Natural killer cell (primary cell): Measurements from ENCODE around the gene YLPM1. TPM values are rescaled to one million over a fixed set of nuclear protein-coding genes. Genes with fewer than 3 reads are reported as not detected.

Experiments
- ATAC-seq, 3 donors: fragments of 150-1000 bp in 2 of 3; fragments of 200-7000 bp in 1 of 3; cut with Tn5 transposase; 1 replicate in 1 of 3; 2 replicates in 2 of 3; pipeline ENCODE4 v1.10.0; 2021; ENCODE audit warnings: mild to moderate bottlenecking in 2 of 3, moderate library complexity in 2 of 3
- DNase-seq, 2 donors: peaks; one replicate each; pipeline versions ENCODE4 v3.0.0 to v3.0.0-alpha.2; 2013 to 2021; ENCODE audit warnings: mixed read lengths in 1 of 2
- H3K27ac ChIP-seq: one replicate; pipeline ENCODE4 v1.5.1; 2013; ENCODE audit warnings: mild to moderate bottlenecking, low read length
- H3K27me3 ChIP-seq: one replicate; pipeline ENCODE4 v1.6.1; 2013; ENCODE audit warnings: low read length; ENCODE audit not compliant: control insufficient read depth, insufficient read depth
- H3K36me3 ChIP-seq: one replicate; pipeline ENCODE4 v1.6.1; 2013; ENCODE audit warnings: low read length; ENCODE audit not compliant: control insufficient read depth, insufficient read depth
- H3K4me1 ChIP-seq: one replicate; pipeline ENCODE4 v1.6.1; 2013; ENCODE audit warnings: low read length; ENCODE audit not compliant: control insufficient read depth, insufficient read depth
- H3K4me3 ChIP-seq: one replicate; pipeline ENCODE4 v1.5.1; 2013; ENCODE audit warnings: low read length
- H3K9me3 ChIP-seq: one replicate; pipeline ENCODE4 v1.6.1; 2013; ENCODE audit warnings: low read length; ENCODE audit not compliant: control insufficient read depth, insufficient read depth
- H3K27ac Mint-ChIP-seq, 2 donors: one replicate each; pipeline ENCODE4 v1.8.0; 2022; ENCODE audit warnings: mild to moderate bottlenecking in 2 of 2, mixed read lengths in 2 of 2, moderate library complexity in 1 of 2
- H3K27me3 Mint-ChIP-seq, 2 donors: one replicate each; pipeline ENCODE4 v1.8.0; 2022; ENCODE audit warnings: low read depth in 2 of 2, mixed read lengths in 2 of 2
- H3K36me3 Mint-ChIP-seq: one replicate; pipeline ENCODE4 v1.8.0; 2022; ENCODE audit warnings: mixed read lengths
- H3K4me1 Mint-ChIP-seq, 2 donors: one replicate each; pipeline ENCODE4 v1.8.0; 2022; ENCODE audit warnings: mixed read lengths in 2 of 2
- H3K4me3 Mint-ChIP-seq: one replicate; pipeline ENCODE4 v1.8.0; 2022; ENCODE audit warnings: mild to moderate bottlenecking, moderate library complexity, mixed read lengths
- H3K9me3 Mint-ChIP-seq, 2 donors: one replicate each; pipeline ENCODE4 v1.8.0; 2022; ENCODE audit warnings: mixed read lengths in 2 of 2
- CTCF ChIP-seq: fragments of 200-600 bp; IDR thresholded peaks from one replicate; pipeline ENCODE4 v1.8.0; 2022; ENCODE audit warnings: antibody characterized with exemption
- WGBS: methylation state at CpG from one replicate; pipeline ENCODE4 v1.1.7; 2013; ENCODE audit warnings: missing lambda C conversion rate; ENCODE audit not compliant: insufficient coverage; 5-methylcytosine and 5-hydroxymethylcytosine counted together
- intact Hi-C: fragments of 100-400 bp; cut with micrococcal nuclease; formaldehyde crosslinking; loops from one replicate; pipeline ENCODE4 v1.14.2; 2022
- total RNA-seq, 4 donors: library from RNA; stranded (reverse); fragments of 120-200 nt in 1 of 4; gene quantifications; one replicate each; pipeline versions ENCODE4 v1.2.3 to v1.2.4, GENCODE V29; 2013 to 2022

The YLPM1 gene
- total RNA-seq, 3 donors from 2014 or later (not counting 1 experiment from before 2014, with no cell fraction given), result 86.1 to 101 (median 93.3) TPM

- H3K4me1 Mint-ChIP-seq, result peaks cover 28 to 39% of the 10 kb centered on the region in 2 donors
- intact Hi-C loops, result no loop called here
- Histone ChIP-seq H3K4me3 (no peak overlapping the region), H3K27me3 (no peaks in the 10 kb centered on the region), H3K4me1 (peaks cover 9% of the 10 kb centered on the region), H3K9me3 (no peaks in the 10 kb centered on the region), H3K36me3 (peaks cover 18% of the 10 kb centered on the region), H3K27ac (no peak overlapping the region)
- H3K9me3 Mint-ChIP-seq, result no peaks in the 10 kb centered on the region
- peak overlapping the region; percentile 88 for H3K4me3 Mint-ChIP-seq
- ATAC-seq (peak in 2 of 3 donors; percentile 65 to 76), DNase-seq (peak in 1 of 2 donors; percentile 60)
- no peaks in the 10 kb centered on the region for H3K36me3 Mint-ChIP-seq
- H3K27ac Mint-ChIP-seq, result peak overlapping the region; percentile 73 to 85
- H3K27me3 Mint-ChIP-seq, result no peaks in the 10 kb centered on the region
- no peak for TF ChIP-seq CTCF
- 42% methylated on average over 6 of the region's 7 CpGs for WGBS
Observed at GRCh38 chr14:74792249-74793039, 29.3 kb downstream of the YLPM1 start.

GRCh38 chr14:74793506-74794155 lies 30.5 kb downstream of the YLPM1 start:
- intact Hi-C loops, result no loop called here
- DNase-seq, result peak in 1 of 2 donors; percentile 59
- Mint-ChIP-seq H3K9me3 (no peaks in the 10 kb centered on the region), H3K4me3 (peak overlapping the region; percentile 88), H3K36me3 (no peaks in the 10 kb centered on the region), H3K27me3 (no peaks in the 10 kb centered on the region), H3K27ac (peak overlapping the region; percentile 73 to 85), H3K4me1 (peaks cover 28 to 46% of the 10 kb centered on the region in 2 donors)
- no peaks in the 10 kb centered on the region for H3K27me3 ChIP-seq
- peak in 1 of 3 donors; percentile 25 for ATAC-seq
- H3K4me1 ChIP-seq, result peaks cover 4% of the 10 kb centered on the region
- WGBS, result 85% methylated on average over 3 of the region's 3 CpGs
- peaks cover 24% of the 10 kb centered on the region for H3K36me3 ChIP-seq
- H3K9me3 ChIP-seq, result no peaks in the 10 kb centered on the region
- H3K27ac ChIP-seq, result no peak overlapping the region
- TF ChIP-seq CTCF, result peak; percentile 31
- H3K4me3 ChIP-seq, result no peak overlapping the region

- Histone ChIP-seq H3K4me1 (peaks cover 4% of the 10 kb centered on the region), H3K27ac (no peak overlapping the region), H3K4me3 (no peak overlapping the region), H3K9me3 (no peaks in the 10 kb centered on the region), H3K27me3 (no peaks in the 10 kb centered on the region), H3K36me3 (peaks cover 32% of the 10 kb centered on the region)
- intact Hi-C loops, result no loop called here
- 100% methylated on average over 2 of the region's 2 CpGs for WGBS
- Mint-ChIP-seq H3K27me3 (no peaks in the 10 kb centered on the region), H3K4me3 (no peak overlapping the region), H3K9me3 (no peaks in the 10 kb centered on the region), H3K4me1 (peaks cover 33 to 47% of the 10 kb centered on the region in 2 donors), H3K27ac (peak overlapping the region in 1 of 2 donors; percentile 85), H3K36me3 (peaks cover 5% of the 10 kb centered on the region)
- ATAC-seq, result no peak
- DNase-seq, result no peak
- no peak for TF ChIP-seq CTCF
Observed at GRCh38 chr14:74794947-74795346, 31.8 kb downstream of the YLPM1 start.
